Sigmoid colon (tissue), 4 donors: ENCODE results near the gene CYBC1.

Experiments used
- EP300 ChIP-seq, 4 donors: sonication (generic); formaldehyde crosslinking; IDR thresholded peaks; one replicate each; pipeline ENCODE4 v1.6.1; 2017; ENCODE audit warnings: antibody characterized with exemption in 4 of 4
- POLR2AphosphoS5 ChIP-seq, 4 donors: sonication (generic); formaldehyde crosslinking; IDR thresholded peaks; one replicate each; pipeline ENCODE4 v1.6.1; 2017; ENCODE audit warnings: antibody characterized with exemption in 4 of 4

DNA sequence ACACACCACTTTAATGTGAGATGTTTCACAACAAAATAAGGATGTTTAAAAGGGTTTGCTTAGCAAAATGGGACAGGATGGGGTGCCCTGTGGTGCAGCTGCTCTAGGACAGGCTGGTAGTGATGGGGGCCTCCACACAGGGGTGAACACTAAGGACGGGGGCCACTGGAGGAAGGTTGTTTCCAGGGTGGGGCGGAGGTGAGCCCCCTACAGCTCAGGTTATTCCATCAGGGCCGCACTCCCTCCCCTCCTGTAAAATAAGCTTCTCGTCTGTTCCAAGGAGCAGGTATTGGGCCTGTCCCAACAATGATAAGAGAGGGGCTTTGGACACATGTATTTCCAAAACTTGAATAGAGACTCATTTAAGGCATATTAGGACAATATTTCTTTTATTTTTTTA is 34.3 kb downstream of the CYBC1 start:
- no peak for TF ChIP-seq POLR2AphosphoS5 (IDR thresholded peaks at IDR 0.05)
- no peak for TF ChIP-seq EP300 (IDR thresholded peaks at IDR 0.05)
